HG03460 (cell line): ENCODE data around the gene SYPL2.

ENCODE experiments used
- ATAC-seq: cut with Tn5 transposase; IDR thresholded peaks from one replicate; pipeline ENCODE4 v1.9.1; 2021; ENCODE audit not compliant: unreplicated experiment

The SYPL2 gene

GRCh38 chr1:109490934-109491302, 24.6 kb downstream of the SYPL2 start:
- no peak for ATAC-seq

DNA sequence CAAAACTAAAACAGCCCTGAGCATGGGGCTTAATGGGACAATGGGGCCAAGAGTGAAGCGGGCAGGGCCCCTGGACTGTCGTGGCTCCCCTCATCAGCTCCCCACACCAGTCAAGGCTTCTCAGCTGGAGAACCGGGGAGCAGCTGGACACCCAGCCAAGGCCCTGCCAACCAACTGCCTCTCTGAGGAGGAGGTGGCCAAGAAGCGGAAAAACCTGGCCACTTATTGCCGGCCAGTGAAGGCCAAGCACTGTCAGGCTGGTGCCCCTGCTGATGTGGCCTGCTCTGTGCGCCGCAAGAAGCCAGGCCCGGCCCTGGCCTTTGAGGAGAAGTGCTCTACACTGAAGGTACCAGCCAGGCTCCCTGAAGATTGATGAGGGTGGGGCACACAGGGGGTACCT, 25.0 kb downstream of the SYPL2 start:
- ATAC-seq = no peak

DNA sequence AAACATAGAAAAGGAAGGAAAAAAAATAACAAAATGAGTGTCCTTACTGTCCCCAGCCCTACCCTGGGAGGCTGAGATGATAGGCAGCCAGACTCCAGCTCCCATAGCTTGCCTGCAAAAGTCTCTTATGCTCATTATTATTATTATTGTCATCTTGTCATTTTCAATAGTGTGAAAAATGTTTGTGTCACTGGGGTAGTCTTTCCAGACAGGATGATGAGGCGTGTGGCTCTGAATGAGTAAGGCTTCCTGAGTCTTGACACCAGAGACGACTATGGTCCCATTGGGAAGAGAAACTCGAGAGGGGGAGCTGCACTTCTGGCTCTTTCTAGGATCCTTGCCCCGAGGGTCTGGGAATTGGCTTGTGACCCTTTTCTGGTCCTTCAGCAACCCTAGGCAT, 26.4 kb downstream of the SYPL2 start:
- ATAC-seq = no peak

DNA sequence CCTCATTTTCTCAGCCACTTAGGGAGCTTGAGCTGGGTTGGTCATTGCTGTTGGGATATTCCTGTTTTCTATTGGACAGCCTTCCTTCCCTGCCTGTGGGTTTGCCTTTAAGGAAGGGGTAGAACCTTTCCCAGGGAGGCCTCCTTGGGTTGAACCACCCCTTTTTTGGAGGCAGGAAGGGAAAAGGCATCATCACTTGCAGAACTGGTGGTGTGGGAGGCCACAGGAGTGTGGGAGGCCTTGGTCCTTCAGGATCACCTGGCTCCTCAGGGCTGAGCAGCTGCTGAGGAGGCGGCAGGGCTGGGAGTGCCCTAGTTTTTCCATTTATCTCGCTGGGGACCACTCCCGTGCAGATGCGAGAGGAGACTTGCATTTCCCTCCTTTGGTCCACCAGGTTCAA, 26.9 kb downstream of the SYPL2 start:
- no peak for ATAC-seq

GRCh38 chr1:109493805-109494539, 27.6 kb downstream of the SYPL2 start, which contains the start of gene CYB561D1:
CYB561D1 (plus strand) TSS chr1:109494094; CDS start chr1:109494140, 46 bp downstream.
- ATAC-seq = peak; percentile 88

DNA sequence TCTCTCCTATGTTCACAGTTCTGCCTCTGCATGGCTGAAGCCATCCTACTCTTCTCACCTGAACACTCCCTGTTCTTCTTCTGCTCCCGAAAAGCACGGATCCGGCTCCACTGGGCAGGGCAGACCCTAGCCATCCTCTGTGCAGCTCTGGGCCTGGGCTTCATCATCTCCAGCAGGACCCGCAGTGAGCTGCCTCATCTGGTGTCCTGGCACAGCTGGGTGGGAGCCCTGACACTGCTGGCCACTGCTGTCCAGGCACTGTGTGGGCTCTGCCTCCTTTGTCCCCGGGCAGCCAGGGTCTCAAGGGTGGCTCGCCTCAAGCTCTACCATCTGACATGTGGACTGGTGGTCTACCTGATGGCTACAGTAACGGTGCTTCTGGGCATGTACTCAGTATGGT, 29.4 kb downstream of the SYPL2 start:
- no peak for ATAC-seq

DNA sequence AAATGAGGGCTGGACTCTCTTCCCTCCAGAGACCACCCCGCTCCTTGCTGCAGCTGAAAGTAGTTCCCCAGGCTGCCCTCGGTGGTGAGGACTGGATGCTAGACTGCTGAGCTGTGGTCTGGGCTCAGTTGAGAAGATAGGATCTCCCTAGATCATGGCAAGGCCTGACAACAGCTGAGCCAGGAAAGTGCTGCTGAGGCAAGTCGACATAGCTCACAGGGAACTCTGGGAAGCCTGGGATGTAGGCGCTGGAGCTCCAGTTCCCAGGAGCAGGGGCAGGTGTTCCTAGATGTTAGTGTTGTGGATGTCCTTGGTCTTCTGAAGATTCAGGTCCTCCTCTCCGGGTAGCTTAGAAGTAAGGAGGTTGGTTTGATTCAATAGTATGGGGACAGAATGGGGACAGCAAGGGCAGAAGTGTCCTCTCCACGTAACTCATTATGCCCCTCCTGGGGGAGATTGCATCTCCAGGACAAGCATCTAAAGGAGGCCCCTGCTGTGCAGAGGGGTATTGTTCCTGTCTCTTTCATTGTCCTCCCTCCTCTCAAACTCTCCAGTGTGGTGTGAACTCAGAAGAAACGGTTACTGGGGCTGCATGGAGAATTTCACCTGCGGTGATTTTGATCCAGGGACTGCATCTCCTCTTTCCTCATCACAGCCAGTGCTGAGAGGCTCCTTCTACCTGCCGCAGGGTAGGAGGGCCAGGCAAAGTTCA, 31.3 kb downstream of the SYPL2 start:
- no peak for ATAC-seq

GRCh38 chr1:109498161-109498801, 31.9 kb downstream of the SYPL2 start:
- no peak for ATAC-seq

DNA sequence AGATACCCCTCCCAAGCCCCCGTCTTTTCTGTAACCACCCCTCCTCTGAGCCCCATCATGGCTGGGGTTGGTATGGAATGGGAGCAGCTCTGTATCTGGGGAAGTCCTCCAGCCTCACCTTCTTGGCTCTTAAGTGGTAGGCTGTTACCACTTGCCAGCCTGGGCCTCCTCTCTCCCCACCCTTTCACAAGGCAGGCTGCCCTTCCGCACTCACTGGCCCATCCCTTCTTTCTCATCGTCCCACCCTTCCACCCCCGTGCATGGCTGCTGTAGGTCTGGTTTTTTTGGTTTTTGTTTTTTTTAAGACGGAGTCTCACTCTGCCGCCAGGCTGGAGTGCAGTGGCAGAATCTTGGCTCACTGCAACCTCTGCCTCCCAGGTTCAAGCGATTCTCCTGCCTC, 32.7 kb downstream of the SYPL2 start:
- ATAC-seq = no peak

DNA sequence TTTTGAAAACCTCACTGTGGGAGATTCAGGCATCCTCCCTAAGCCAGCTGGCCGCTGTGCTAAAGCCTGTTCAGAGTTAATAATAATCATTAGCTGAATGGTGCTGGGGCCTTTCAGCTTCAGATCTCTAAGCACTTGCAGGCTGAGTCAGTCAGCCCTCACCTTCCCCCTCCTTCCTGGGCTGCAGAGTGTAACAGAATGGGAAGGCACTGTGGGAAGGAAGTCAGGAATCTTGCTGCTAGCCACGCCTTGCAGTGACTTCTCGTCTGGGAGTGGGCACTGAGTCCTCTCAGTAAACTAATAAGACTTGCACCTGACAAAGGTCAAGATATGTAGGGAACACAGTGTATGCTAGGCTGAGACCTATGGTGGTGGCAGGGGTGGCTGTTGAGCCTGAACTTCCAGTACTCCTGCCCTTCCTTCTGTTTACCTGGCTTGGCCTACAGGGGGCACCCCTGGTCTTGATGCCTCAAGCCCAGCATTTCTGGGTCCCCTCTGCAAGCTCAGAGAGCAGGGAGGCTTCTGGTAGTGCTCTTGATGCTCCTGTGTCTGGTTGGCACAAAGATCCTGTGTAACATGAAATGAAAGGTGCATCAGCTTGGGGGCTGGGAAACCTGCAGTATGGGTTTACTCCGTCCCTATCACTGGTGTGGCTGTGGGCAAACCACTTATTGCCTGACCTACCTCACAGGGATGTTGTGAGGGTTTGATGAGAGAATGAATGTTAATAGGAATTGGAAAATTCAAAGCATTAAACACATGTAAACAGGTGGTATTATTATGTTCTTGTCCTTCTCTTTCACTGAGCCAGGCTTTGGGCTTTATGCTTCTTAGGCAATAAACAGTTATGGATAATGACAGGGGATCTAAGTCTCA, 33.6 kb downstream of the SYPL2 start:
- ATAC-seq = no peak

- no peak for ATAC-seq
Observed at GRCh38 chr1:109500941-109501381, 34.6 kb downstream of the SYPL2 start.

- ATAC-seq = no peak
Observed at GRCh38 chr1:109501644-109502363, 35.5 kb downstream of the SYPL2 start.

DNA sequence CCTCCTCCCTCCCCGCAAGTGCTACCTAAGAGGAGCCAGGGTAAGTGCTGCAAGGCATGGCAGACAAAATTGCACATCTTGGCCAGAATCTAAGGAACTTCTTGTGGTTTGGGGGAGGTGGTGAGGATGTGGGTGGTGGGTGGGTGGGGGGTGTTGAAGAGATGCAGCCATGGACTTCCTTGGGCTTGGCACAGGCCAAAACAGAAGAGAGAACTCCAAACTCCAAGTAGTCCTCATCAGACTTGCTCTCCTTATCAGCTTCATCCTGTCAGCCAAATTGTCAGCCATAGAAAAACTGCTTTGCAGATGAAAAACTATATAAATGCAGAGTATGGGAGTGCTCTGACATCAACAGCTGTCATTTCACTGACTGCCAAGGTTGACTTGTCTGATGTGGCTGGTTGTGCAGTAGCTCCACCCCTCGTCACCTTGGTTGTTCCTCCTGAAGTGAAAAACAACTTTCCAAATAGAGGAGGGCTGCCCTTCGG, 36.1 kb downstream of the SYPL2 start:
- ATAC-seq = no peak

DNA sequence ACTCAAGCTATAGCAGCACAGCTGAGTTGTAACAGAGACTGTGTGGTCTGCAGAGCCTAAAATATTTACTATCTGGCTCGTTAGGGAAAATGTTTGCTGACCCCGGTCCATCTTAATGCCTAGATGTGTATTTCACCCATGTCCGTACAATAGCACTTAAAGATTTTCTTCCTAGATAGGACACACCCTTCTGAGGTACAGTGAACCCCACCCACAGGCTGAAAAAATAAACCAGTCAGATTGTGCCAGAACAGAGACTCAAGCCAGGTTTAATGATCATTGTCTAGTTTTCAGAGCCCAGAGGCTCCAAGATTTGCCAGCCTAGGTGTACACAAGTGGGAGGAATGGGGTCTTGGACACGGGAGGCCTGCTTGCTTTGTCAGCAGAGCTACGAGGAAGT, 37.6 kb downstream of the SYPL2 start:
- ATAC-seq = no peak

DNA sequence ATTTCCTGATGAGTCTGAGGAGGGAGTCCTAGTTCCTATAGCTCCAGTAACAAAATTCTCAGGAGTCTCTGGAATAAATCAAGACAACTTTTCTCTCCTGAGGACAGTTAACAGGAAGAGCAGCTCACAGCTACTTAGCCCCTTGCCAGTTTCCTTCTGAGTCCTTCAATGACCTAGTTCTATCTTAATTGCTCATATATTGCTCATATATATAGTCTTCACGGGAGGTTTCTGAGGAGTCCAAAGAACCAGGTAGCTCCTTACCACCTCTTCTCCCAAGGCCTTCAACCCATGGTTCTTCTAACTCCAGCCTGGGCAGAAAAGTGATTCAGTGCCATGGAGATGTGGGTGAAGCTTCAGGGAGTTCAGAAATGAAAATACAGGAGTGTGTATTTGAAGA, 38.6 kb downstream of the SYPL2 start:
- no peak for ATAC-seq

GRCh38 chr1:109508001-109508872, 41.9 kb downstream of the SYPL2 start:
- ATAC-seq = no peak

DNA sequence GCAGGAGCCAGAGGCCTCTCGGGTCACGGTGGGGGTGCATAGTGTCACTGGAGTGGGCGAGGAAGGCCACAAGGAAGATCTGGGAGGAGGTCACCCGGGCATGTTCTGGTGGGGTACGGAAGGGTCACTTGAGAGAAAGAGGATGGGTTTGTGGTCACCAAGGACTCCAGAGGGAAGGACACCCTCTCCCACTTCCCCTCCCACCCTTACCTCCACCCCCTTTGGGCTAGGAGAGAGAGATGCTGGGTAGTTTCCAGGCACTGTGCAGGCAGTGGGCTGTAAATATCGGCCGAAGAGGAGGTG, 42.5 kb downstream of the SYPL2 start:
- no peak for ATAC-seq

GRCh38 chr1:109509176-109510134, 43.1 kb downstream of the SYPL2 start, which contains the start of gene AMIGO1:
AMIGO1 (minus strand) TSS chr1:109509727; CDS start chr1:109508912, 815 bp downstream.
- peak; percentile 64 for ATAC-seq
